Stimulated activated CD4-positive, alpha-beta T cell treated with anti-CD3 and anti-CD28 coated beads, TNF-alpha, amount 100 ng/mL, for 24 hours (primary cell): ENCODE data around the gene PTPRQ.

Source experiments
- DNase-seq, 3 experiments: peaks; one replicate each; pipeline ENCODE4 v3.0.0-alpha.2; 2020; ENCODE audit warnings: low read depth in 3 of 3

The PTPRQ gene

DNA sequence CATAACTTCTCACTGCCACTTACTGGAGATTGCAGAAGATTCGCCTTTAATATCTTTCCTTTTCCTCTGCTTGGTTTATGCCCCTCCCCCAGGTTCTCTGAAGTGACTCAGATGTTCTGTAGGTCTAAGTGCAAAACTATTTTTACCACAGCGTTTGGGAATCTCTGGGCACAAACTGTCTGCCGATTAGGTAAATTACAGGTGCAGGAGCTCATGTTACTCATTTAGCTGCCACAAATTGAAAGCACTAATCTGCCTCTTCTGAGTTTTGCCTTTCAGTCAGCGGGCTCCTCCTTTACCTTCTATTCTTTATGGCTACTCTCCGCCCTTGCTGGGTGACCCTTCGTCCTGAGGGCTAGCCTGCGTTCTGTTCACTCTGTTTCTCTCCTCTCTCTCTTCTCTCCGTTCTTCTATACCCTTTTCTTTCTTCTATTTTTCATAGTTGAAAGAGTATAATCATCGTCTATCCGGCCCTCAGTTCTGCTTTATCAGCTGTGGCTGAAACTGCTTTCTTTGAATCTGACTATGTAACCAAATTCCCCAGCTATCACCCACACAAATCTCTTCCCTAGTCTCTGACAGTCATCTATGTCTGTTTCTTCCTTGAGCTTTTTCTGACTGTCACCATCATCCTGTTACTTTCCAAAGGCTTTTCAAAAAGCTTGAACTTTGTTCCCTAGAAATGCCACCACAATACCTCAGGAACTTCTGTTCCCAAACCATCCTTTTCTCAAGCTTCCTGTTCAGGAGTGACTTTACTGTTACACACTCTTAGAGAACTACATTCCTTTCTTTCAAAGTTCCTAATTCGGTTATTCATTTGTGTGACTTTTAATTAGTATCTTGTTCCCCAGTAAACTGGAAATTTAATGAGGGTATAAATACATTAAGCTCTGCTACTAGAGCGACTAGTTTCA is 259.1 kb downstream of the PTPRQ start:
- no peak for DNase-seq

DNA sequence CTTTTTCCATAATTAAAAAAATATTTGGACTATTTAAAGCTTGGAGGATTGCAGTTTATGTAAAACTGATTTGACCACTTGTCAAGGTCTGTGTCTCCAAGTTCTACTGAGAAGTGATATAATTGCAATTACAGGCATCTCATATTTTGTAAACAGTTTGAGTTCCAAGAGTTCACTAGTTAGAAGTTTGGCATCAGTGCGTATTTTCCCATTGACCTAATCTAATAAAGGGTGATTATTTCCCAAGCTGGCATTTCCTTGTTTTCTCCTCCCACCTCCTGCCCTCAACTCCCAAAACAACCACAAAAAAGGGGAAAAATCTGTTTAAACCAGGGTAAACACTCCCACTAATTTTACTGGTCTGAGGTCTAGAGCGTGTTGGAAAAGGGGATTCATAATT is 260.4 kb downstream of the PTPRQ start:
- DNase-seq: no peak

DNA sequence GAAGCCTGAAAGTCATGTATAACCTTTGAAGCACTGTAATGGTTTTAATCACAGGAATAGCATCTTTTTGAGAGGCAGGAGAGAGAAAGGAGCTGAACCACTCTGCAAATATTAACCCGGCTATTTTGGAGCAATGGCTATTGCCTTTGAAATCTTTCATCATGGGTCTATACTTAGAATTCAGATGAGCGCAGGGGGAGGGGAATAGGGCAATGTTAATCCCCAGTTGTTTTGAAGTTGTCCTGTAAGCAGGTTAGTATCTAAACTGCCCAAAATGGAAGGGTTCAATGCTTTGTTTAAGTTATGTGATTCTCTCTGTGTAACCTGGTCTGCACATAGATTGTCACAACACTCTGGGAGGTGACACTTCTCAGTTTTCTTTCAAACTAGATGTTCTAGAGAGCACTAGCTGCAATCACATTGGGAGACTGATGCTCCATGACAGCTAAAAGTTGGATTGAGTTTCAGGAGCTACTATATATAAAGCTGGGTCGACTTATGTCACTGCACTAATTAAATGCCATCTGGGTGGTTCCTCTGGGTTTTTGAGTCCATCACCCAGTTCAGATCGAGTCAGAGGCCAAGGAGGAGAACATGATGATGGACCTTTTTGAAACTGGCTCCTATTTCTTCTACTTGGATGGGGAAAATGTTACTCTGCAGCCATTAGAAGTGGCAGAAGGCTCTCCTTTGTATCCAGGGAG is 263.2 kb downstream of the PTPRQ start, which contains the start of gene MYF6:
TSS of gene MYF6 (plus strand) at position 509 of the 704 bp plus-strand sequence. CDS start at position 595, 86 bp downstream.
- DNase-seq: no peak

DNA sequence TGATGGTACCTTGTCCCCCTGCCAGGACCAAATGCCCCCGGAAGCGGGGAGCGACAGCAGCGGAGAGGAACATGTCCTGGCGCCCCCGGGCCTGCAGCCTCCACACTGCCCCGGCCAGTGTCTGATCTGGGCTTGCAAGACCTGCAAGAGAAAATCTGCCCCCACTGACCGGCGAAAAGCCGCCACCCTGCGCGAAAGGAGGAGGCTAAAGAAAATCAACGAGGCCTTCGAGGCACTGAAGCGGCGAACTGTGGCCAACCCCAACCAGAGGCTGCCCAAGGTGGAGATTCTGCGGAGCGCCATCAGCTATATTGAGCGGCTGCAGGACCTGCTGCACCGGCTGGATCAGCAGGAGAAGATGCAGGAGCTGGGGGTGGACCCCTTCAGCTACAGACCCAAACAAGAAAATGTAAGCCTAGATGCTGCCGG is 263.8 kb downstream of the PTPRQ start:
- DNase-seq: no peak

DNA sequence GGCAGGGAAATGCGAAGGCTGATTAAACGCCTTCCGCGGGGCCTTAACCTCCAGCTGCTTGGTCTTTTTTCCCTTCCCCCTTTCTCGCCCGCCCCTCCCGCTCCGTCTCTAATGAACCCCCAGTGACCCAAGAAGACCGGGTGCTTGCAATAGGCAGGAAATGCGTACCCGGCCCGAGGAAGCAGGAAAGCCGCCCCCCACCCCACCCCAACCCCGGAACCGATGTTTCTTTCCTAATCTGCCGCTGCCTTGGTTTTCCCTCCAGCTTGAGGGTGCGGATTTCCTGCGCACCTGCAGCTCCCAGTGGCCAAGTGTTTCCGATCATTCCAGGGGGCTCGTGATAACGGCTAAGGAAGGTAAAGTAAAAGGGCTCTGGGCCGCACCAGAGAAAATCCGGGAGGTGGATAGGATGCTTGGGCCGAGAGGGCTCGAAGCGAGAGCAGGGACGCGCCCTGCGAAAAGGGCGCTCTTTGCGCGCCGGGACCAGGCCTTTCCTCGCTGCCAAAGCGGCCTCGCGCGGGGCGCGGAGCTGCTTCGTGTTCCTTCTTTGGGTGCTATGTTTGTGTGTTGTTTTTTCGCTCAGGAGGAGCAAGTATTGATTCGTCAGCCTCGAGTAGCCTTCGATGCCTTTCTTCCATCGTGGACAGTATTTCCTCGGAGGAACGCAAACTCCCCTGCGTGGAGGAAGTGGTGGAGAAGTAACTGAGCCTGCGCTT is 264.4 kb downstream of the PTPRQ start:
- no peak for DNase-seq

DNA sequence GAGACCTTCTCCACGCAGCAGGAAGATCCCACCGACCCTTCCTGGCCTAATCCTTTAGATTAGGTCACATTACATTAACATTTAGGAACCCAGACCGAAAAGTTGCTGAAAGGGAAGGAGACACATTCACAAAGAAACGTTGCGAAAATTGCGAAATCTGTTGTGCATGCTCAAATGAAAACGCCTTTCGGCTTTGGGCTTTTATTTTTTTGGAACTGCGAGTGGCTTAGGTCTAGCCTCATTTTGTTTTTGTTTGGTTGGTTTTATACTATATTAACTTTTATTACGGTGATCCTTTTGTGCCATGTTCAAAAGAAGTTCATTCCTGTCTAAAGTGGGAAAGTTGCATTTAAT is 264.9 kb downstream of the PTPRQ start:
- DNase-seq: no peak

DNA sequence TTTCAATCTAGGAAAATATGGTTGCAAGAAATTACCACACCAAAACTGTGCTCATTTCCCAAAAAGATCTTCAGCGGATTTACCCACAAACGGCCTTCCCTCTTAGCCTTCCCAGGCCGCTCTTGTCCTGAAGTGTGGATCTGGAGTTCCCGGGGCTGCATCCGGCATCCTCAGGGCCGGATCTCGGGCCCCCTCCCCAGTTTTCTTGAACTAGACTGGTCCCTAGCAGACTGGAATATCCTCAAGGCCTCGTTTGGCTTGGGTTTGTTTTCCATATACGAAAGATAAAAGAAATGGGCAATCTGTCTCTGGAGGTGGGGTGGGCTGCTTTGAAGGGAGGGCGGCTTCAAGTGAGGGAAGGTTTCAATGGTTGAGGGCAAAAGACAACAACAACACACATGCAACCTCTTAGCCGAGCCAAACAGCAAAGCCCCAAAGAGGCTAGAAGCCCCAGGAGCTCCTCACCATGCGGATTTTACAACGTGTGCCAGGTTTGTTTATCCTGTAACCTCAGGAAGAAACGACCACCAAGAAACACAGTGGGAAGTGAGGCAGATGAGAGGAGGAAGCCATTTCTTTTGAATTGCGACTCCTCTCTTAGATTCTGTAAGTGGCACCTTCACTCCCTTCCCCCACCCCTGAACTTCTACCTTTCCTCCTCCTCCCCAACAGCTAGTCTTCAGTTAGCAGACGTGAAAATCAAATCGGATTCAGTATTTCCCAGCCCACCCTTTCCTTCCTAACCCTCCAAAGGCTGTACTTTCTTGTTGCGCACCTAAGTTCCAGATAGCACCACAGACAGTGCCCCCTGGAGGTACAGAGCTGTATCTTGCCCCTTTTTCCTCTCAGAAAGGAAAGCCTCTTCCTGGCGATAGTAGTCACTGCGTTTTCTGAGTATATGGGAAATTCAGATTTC is 266.0 kb downstream of the PTPRQ start:
- DNase-seq: no peak

DNA sequence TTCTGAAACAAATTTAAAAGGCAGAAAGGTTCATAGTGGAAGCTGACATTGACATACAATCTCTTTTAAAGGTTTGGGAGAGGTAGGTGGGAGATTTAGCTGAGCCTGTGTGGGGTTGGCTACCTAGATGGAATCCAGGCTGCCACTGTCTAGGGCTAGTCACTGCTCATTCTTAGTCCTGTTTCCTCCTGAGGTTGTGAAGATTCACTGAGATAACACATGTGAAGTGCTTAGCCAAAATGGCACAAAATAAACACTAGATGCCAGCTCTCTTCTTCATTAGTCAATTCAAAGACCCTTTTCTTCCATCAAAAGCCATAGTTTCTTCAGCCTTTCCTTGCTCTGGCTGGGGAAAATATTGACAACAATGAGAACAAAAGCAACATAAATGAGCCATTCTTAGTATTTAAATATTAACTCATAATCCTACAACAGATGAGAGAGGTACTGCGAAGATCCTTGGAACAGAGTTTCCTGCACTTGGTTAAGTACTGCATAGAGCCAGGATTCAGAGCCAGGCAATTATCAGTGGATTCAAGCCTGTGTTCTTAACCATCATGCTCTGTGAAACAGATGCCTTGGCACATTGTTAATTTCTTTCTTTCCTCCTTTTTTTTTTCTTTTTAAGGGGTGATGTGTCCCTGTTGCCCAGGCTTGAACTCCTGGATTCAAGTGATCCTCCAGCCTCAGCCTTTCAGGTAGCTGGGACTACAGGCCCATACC is 266.9 kb downstream of the PTPRQ start:
- no peak for DNase-seq

DNA sequence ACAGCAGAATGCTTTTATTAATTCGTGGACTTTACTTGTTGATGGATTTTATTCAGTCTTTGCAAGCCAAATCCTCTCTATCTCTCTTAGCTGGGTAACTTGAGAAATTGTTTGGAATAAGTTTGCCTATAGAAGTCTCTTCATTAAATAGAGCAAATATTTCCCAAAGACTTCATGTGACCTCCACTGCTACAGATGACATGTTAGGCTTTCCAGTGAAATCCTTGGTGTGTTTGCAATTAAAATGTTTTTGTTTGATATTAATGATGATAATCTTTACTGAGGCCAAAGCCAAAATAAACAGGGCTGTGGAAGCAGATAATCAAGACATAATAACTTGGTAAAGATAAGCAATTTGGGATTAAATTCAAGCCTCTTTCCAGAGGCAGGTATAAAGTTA is 267.8 kb downstream of the PTPRQ start:
- no peak for DNase-seq

DNA sequence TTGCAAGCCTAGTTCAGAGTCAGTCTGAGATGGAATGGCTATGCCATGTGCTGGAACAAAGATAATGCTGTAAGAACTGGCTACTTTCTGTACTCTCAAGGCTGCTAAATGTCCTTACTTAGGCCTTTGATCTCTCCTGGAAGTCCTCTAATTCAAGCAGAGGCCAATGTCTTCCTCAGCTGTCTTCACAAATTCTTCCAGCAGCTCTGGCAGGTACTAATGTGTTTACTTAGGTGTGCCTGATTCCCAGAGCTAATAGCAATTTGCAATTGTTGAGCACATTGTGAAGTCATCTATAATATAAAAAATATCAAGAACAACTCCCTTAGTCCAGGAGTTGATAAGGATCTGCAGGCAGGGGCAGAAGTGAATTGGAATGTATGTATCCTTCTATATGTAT is 268.8 kb downstream of the PTPRQ start:
- DNase-seq: no peak

DNA sequence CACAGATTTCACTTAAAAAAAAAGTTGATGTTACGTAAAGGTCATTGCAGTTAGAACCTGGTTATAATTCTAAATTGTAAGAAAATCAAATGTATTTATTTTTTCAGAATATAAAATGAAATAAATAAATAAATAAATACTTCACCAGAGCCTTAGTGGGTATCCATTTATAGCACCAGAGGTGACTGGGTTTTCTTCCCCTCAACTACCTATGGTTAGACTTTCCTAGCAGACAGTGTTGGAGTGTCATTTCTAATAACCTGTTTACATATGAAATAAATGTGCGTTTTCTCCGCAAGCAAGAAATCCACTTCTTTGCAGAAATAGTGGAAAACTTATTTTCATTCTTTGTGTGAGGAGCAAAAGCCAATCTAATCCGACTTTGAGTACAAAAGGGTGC is 269.4 kb downstream of the PTPRQ start:
- no peak for DNase-seq

DNA sequence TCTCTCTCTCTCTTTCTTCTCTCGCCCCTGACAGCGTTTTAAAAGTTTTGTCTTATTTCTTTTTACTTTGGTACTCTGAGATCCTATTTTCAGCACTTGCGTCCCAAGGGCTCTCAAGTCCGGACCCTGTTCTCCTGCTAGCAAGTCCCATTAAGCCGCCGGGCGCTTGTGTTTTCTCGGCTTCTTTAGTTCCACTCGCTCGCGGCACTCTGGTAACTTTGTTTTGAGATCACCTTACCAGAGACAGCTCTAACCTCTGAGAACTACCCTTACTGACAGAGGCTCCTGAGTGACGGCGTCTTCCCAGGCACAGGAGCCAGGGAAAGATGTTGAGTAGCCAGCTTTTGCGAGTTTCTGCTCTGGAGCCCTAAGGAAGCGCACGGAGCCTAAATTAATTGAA is 270.0 kb downstream of the PTPRQ start:
- DNase-seq: no peak

DNA sequence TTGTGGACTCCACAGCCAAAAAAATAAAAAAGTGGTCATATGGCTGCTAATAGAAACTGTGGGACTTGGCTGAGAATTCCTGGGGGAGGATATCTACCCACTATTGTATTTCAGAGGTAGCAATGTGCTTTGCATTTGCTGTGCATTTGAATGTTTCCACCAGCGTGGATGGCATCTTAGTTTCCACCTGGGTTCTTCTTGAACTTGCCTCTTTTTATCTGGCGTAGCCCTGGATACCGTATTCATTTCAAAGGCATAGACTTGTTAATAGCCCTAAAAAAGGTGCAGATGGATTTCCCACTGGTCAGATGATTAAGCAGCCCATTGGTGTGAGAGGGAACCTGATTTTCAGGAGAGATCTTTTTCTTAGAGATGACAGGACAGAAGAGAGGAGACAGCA is 270.8 kb downstream of the PTPRQ start:
- DNase-seq: no peak

DNA sequence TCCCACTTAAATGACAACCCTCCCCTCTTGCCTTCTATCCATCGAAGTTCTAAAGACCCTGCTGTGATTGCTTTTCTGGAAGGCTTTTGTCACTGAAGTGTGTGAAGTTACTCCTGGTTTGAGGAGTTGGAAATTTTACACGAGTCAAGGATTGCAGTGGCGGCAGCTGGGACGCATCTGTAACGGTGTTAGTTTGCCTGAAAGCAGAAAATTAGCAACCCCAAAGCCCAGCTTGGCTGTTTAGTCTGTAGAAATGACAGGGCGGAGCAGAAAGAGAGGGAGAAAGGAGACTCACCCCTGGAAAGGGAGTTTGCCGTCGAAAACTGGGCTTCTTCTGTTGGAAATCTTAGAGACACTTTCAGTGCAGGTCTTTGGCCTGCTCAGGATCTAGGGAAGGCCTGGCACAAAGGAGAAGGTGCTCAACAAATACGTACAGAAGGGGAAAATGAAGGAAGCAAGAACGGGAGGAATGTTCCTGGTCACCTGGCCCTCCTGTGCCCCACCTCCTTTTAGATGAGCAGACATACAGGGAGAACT is 271.7 kb downstream of the PTPRQ start:
- no peak for DNase-seq

DNA sequence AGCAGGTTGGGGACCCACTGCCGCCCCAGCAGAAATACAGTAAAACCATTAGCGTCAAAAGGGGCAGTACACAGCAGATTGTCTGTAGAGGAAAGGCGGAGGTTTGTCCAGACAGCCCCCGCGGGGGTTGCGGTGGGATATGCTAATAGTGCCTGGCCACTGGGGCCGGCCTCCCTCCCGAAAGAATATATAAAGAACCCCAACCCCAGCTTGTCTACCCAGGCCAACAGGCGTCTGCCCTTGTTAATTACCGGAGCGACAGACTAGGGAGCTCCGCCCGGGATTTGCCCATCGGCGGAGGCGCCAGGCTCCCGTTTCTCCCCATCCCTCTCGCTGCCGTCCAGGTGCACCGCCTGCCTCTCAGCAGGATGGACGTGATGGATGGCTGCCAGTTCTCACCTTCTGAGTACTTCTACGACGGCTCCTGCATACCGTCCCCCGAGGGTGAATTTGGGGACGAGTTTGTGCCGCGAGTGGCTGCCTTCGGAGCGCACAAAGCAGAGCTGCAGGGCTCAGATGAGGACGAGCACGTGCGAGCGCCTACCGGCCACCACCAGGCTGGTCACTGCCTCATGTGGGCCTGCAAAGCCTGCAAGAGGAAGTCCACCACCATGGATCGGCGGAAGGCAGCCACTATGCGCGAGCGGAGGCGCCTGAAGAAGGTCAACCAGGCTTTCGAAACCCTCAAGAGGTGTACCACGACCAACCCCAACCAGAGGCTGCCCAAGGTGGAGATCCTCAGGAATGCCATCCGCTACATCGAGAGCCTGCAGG is 272.8 kb downstream of the PTPRQ start, which contains the start of gene MYF5:
TSS of gene MYF5 (plus strand) at position 217 of the 774 bp plus-strand sequence. CDS start at position 369, 152 bp downstream.
- no peak for DNase-seq

DNA sequence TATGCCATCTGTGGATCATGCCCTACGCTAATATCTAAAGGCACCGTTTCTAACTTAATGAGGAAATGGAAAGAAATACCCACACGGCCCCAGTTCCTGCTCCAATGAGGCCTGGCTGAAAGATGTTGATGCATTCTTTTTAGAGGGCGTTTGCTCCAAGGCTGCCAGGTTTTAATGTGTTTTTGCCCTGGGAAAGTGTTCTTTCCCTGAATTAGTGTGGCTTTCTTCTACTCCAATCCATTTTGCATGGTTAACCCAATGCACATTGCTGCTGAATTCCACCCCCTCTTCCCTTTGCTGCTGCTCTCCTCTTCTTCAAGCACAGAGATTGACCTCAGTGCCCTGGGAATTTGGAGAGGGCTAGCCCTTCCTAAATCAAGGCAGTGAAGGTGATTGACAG is 273.8 kb downstream of the PTPRQ start:
- no peak for DNase-seq

DNA sequence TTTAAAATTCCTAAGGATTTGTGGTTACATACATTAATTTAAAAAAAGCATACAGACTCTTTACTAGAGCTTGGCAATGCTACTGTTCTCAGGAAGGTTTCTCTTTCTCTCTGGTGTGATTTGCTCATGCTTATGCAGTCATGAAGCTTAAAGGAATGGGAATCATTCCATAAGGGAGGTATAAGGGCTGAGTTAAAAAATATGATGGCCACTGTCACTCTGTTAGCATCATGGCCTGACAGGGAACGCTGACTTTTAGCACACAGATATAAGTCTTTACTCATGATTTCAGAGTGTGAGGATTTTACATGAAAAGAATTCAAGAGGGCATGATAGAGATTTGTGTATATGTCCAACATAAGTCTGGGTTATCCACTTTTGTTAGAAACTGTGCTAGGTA is 276.5 kb downstream of the PTPRQ start:
- no peak for DNase-seq

DNA sequence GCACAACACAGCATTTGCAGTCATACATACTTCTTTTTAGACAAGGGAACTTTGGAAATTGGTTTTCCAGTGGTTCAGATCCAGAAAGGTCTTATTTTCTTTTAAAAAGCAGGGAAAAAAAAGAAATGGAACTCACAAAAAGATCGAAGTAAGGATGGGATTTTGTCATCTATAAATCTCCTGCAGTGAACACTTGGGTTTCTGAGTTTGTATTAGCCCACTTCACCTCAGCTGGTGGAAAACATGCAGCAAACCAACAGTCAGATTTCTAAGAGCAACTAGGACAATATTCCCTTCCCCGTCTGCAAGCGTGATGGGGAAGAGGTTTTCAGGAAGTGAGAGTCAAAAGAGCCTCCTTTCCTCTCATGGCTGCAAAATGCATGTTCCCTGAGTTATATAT is 277.3 kb downstream of the PTPRQ start:
- DNase-seq: no peak
